ENCODE data around the gene NF1. TPM values are rescaled to one million over a fixed set of nuclear protein-coding genes. Genes with fewer than 3 reads are reported as not detected.
"Not testable (repeated sequence)": the region's sequence is repeated elsewhere in the genome, so short reads cannot be mapped to it uniquely, and the experiment has no call there.

NF1 gene
- total RNA-seq, 4 donors from 2014 or later = 41.7 to 69.9 (median 54.4) TPM

DNA sequence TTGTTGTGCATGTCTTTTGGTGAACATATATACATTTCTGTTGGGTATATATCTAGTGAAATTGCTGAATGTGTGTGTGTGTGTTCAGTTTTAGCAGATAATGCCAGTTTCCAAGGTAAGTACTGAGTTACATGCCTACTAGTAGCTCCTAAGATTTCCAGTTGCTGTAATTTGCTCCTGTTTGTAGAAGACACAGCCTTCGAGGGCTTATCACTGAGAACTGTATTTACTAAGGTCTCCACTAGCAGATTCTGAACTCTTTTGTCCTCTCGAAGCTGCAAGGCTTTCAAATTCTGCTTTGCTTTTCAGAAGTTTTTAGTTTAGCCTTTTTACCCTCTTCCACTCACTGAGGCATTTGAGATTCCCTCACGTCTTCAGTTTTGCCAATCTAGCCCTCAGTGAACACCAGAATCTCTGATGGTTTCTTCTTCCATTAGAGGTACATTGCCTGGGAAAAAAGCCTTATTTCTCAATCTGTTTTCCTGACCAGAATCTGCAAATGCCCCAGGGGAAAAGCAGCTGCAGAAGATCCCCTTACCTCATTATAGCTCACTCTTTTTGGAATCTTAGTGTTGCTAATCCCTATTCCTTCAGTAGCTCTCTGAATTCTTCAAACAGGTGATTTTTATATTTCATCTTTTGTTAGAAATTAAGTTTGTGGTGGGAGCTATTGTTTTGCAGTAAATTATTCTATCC, 52.9 kb downstream of the NF1 start:
- Histone ChIP-seq H3K27ac (peak overlapping the region in 1 of 4 donors; percentile 8), H3K4me3 (no peak overlapping the region), H3K9me3 (no peaks in the 10 kb centered on the region), H3K36me3 (peaks cover 0 to 3% of the 10 kb centered on the region in 2 donors), H3K4me1 (peaks cover 0 to 10% (median 0%) of the 10 kb centered on the region in 3 donors), H3K27me3 (no peaks in the 10 kb centered on the region)
- ATAC-seq = no peak
- WGBS, 2 donors (ENCODE audit: low coverage in 1 of 2) = 57 to 71% methylated on average over 3 of the region's 3 CpGs
- TF ChIP-seq POLR2AphosphoS5 (IDR thresholded peaks at IDR 0.05) = no peak
- no peak for TF ChIP-seq POLR2A (IDR thresholded peaks at IDR 0.05)
- no peak for TF ChIP-seq EP300 (IDR thresholded peaks at IDR 0.05)
- no peak for TF ChIP-seq CTCF (IDR thresholded peaks at IDR 0.05)

DNA sequence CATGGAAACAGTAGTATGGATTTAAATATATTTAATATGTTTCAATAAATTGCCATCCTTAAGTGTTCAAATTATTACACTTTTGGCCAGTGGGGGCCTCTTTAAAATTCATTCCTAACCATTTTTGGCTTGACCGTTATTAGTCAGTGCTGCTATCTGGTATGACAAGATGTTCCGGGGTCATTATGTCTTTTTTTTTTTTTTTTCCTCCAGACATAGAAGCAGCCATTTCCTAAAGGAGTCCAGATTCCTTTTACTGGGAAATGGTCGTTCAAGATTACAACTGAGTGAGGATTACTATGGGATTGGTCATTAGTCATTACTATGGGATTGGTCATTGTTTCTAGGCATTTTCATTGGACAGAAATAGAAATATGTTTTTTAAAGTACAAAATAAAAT, 53.4 kb downstream of the NF1 start:
- H3K4me1 ChIP-seq = peaks cover 0 to 10% (median 0%) of the 10 kb centered on the region in 3 donors
- H3K4me3 ChIP-seq = no peak overlapping the region
- H3K27me3 ChIP-seq = no peaks in the 10 kb centered on the region
- 55 to 78% methylated on average over 3 of the region's 3 CpGs for WGBS, 2 donors (ENCODE audit: low coverage in 1 of 2)
- TF ChIP-seq POLR2AphosphoS5 (IDR thresholded peaks at IDR 0.05) (no peak), CTCF (IDR thresholded peaks at IDR 0.05) (no peak), POLR2A (IDR thresholded peaks at IDR 0.05) (no peak), EP300 (IDR thresholded peaks at IDR 0.05) (no peak)
- no peak for ATAC-seq
- H3K36me3 ChIP-seq = peaks cover 0 to 3% of the 10 kb centered on the region in 2 donors
- no peak overlapping the region for H3K27ac ChIP-seq
- H3K9me3 ChIP-seq = no peaks in the 10 kb centered on the region

GRCh38 chr17:31152271-31152670, 57.5 kb downstream of the NF1 start:
- no peak overlapping the region for H3K27ac ChIP-seq
- no peak for ATAC-seq

DNA sequence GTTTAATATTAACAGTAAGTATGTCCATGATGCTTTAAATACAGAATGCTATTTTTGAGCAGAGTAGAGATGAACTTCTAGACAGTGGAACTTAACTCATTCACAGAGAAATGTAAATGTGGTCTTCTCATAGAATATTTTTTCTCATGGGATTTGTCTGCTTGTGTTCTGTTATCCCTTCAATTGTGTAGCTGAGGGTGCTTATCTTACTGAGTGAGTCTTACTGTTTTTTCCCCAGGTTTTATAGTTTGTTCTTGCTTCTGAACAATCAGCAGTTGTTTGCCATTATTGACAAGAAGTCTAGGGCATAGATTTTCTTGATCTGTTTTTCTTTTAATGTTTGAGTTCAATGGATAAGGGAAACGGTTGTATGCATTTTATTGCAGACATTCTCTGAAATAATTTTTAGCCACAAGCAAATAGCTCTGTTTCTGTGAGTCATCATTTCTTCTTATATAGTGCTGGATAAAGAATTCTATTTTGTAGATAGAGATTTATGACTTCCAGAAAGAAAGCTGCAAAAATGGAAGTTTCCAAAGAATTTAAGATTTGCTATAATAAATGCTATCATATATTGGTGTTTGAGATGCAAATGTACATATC, 60.5 kb downstream of the NF1 start:
- Histone ChIP-seq H3K4me3 (no peak overlapping the region), H3K9me3 (no peaks in the 10 kb centered on the region), H3K4me1 (no peaks in the 10 kb centered on the region), H3K36me3 (peaks cover 0 to 20% of the 10 kb centered on the region in 2 donors), H3K27me3 (no peaks in the 10 kb centered on the region), H3K27ac (no peak overlapping the region)
- no peak for ATAC-seq
- TF ChIP-seq POLR2AphosphoS5 (IDR thresholded peaks at IDR 0.05) (no peak), CTCF (IDR thresholded peaks at IDR 0.05) (no peak), POLR2A (IDR thresholded peaks at IDR 0.05) (no peak), EP300 (IDR thresholded peaks at IDR 0.05) (no peak)
- 50 to 57% methylated on average over 1 of the region's 1 CpG for WGBS, 2 donors (ENCODE audit: low coverage in 1 of 2)

More at GRCh38 chr17:31152271-31152670, 57.5 kb downstream of the NF1 start:
- TF ChIP-seq POLR2A (IDR thresholded peaks at IDR 0.05) (no peak), EP300 (IDR thresholded peaks at IDR 0.05) (no peak), CTCF (IDR thresholded peaks at IDR 0.05) (no peak), POLR2AphosphoS5 (IDR thresholded peaks at IDR 0.05) (no peak)
- Histone ChIP-seq H3K4me1 (peaks cover 0 to 10% (median 0%) of the 10 kb centered on the region in 3 donors), H3K9me3 (no peaks in the 10 kb centered on the region), H3K36me3 (peaks cover 0 to 9% of the 10 kb centered on the region in 2 donors), H3K27me3 (no peaks in the 10 kb centered on the region), H3K4me3 (no peak overlapping the region)
- 86 to 91% methylated on average over 1 of the region's 1 CpG for WGBS, 2 donors (ENCODE audit: low coverage in 1 of 2)

DNA sequence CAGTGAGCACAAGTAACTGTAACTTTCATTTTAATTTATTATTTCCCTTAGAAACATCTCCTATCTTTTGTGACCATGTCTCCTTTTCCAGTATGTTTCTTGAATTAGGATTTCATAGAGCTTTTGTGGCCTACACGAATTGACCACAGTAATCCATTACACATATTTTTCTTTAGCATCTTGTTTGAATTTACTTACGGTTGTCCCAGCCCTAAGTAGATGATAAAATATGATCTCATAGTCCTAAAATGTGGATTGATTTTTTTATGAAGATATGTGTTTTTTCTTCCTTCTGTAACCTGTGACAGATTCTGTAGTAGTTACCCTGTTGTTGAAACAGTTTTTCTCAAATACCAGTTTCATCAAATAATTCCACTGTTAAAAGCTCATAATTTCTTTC, 61.5 kb downstream of the NF1 start:
- Histone ChIP-seq H3K4me1 (no peaks in the 10 kb centered on the region), H3K27me3 (no peaks in the 10 kb centered on the region), H3K27ac (no peak overlapping the region), H3K9me3 (no peaks in the 10 kb centered on the region), H3K36me3 (peaks cover 0 to 22% of the 10 kb centered on the region in 2 donors), H3K4me3 (no peak overlapping the region)
- 75 to 88% methylated on average over 2 of the region's 2 CpGs for WGBS, 2 donors (ENCODE audit: low coverage in 1 of 2)
- ATAC-seq = no peak
- TF ChIP-seq EP300 (IDR thresholded peaks at IDR 0.05) (no peak), CTCF (IDR thresholded peaks at IDR 0.05) (no peak), POLR2A (IDR thresholded peaks at IDR 0.05) (no peak), POLR2AphosphoS5 (IDR thresholded peaks at IDR 0.05) (no peak)

GRCh38 chr17:31156864-31157263, 62.1 kb downstream of the NF1 start:
- H3K4me3 ChIP-seq = not testable (repeated sequence)

More at GRCh38 chr17:31156864-31157263, 62.1 kb downstream of the NF1 start:
- ATAC-seq, H3K4me1 ChIP-seq, H3K27me3 ChIP-seq, H3K27ac ChIP-seq, H3K9me3 ChIP-seq: not testable (repeated sequence)
- H3K36me3 ChIP-seq = peaks cover 0 to 22% of the 10 kb centered on the region in 2 donors
- 94 to 97% methylated on average over 6 of the region's 6 CpGs for WGBS, 2 donors (ENCODE audit: low coverage in 1 of 2)

All from gastroesophageal sphincter (tissue), 4 donors.